ENCODE data around the gene WDFY4. TPM values are rescaled to one million over a fixed set of nuclear protein-coding genes. Genes with fewer than 3 reads are reported as not detected.

The WDFY4 gene
- total RNA-seq, 1 experiment from 2014 or later = 0.22 TPM

GRCh38 chr10:48948470-48949037 is 263.9 kb downstream of the WDFY4 start:
- no peaks in the 10 kb centered on the region for H3K4me1 ChIP-seq (ENCODE audit: control insufficient read depth in 1 of 2, insufficient read depth in 2 of 2, low read length in 2 of 2)
- peaks cover 29% of the 10 kb centered on the region; the same call in 1 of the 2 replicates for H3K27me3 ChIP-seq (ENCODE audit: insufficient read depth, low read length)
- H3K9ac ChIP-seq (ENCODE audit: low read length) = no peak overlapping the region
- H3K4me2 ChIP-seq (ENCODE audit: low read length) = no peak overlapping the region
- H3K36me3 ChIP-seq (ENCODE audit: control insufficient read depth in 1 of 2, insufficient read depth in 2 of 2, low read length in 2 of 2) = no peaks in the 10 kb centered on the region
- ChIA-PET RAD21 (ENCODE audit: low non-redundant PET in 1 of 2, low total read pairs in 2 of 2, uncharacterized antibody in 2 of 2, unreplicated experiment in 2 of 2) (no interaction called here), CTCF (interaction anchor here (1.2 kb wide), 1 partner anchor 459 kb away, joined by 3 read pairs; no protein-coding TSS in a partner anchor), POLR2A (no interaction called here)
- no peak overlapping the region for H3K4me3 ChIP-seq (replicated peaks in 1 of 2; ENCODE audit: low read depth in 1 of 2, low read length in 2 of 2)
- no peak overlapping the region for H3K27ac ChIP-seq (ENCODE audit: low read depth, low read length)
- DNase-seq (ENCODE audit: low read depth, low spot score) = no peak
- ATAC-seq = no peak
- BruUV-seq (replicated peaks) = no TSS peak
- no peak overlapping the region for H2AFZ ChIP-seq (ENCODE audit: low read depth, low read length, poor library complexity, severe bottlenecking)
- H3K9me2 ChIP-seq (ENCODE audit: insufficient read depth) = no peaks in the 10 kb centered on the region
- intact Hi-C loops (cut with micrococcal nuclease) = no loop called here
- no peaks in the 10 kb centered on the region for H3K79me2 ChIP-seq (ENCODE audit: insufficient read depth, low read length)
- H4K20me1 ChIP-seq (ENCODE audit: insufficient read depth) = no peaks in the 10 kb centered on the region
- no peaks in the 10 kb centered on the region for H3K9me3 ChIP-seq (ENCODE audit: control insufficient read depth in 1 of 2, insufficient read depth in 1 of 2, low read depth in 1 of 2, low read length in 2 of 2)
- TF ChIP-seq POLR2A (IDR thresholded peaks at IDR 0.05; ENCODE audit: borderline replicate concordance, extremely low read depth, insufficient read depth, insufficient read length) (no peak), SP1 (IDR thresholded peaks at IDR 0.05; ENCODE audit: low read depth) (no peak), ELF1 (IDR thresholded peaks at IDR 0.05; ENCODE audit: borderline replicate concordance, low read depth) (no peak), ATF3 (IDR thresholded peaks at IDR 0.05) (no peak), ZFX (IDR thresholded peaks at IDR 0.05) (no peak), CEBPB (IDR thresholded peaks at IDR 0.05; ENCODE audit: low read depth) (no peak), POLR2AphosphoS5 (IDR thresholded peaks at IDR 0.05; ENCODE audit: low read depth, low read length) (no peak), SRF (IDR thresholded peaks at IDR 0.05; ENCODE audit: low read depth) (no peak), CBX3 (IDR thresholded peaks at IDR 0.05; ENCODE audit: low read depth) (no peak), YY1 (IDR thresholded peaks at IDR 0.05; ENCODE audit: extremely low read depth, insufficient replicate concordance, low read depth, low read length) (no peak), ZBTB33 (IDR thresholded peaks at IDR 0.05; ENCODE audit: extremely low read depth, insufficient replicate concordance, low read length) (no peak), EGR1 (IDR thresholded peaks at IDR 0.05; ENCODE audit: low read depth) (no peak), SIN3A (IDR thresholded peaks at IDR 0.05; ENCODE audit: low read depth) (no peak), TCF7L2 (IDR thresholded peaks at IDR 0.05; ENCODE audit: borderline replicate concordance, extremely low read depth, insufficient read depth, insufficient read length) (no peak), JUND (IDR thresholded peaks at IDR 0.05) (no peak), REST (IDR thresholded peaks at IDR 0.05; ENCODE audit: low read depth) (no peak), RAD21 (IDR thresholded peaks at IDR 0.05; ENCODE audit: low read depth) (no peak)
